SK-N-SH (cell line): ENCODE results near the gene ZNF547.

Experiments used
- CTCF ChIP-seq: fragments of 200-600 bp; sonication (generic); IDR thresholded peaks from 2 replicates; pipeline ENCODE4 v1.6.1; 2017; ENCODE audit warnings: antibody characterized with exemption, mild to moderate bottlenecking, moderate library complexity
- EZH2phosphoT487 ChIP-seq: fragments of 200-600 bp; sonication (generic); IDR thresholded peaks from 2 replicates; pipeline ENCODE4 v1.6.1; 2017; ENCODE audit warnings: low read depth, mixed run types, mild to moderate bottlenecking, antibody characterized with exemption, moderate library complexity, borderline replicate concordance
- FOSL2 ChIP-seq: IDR thresholded peaks from 2 replicates; pipeline ENCODE4 v1.4.0; 2012; ENCODE audit warnings: low read depth, mild to moderate bottlenecking, moderate library complexity, borderline replicate concordance
- GATA2 ChIP-seq: sonication (generic); formaldehyde crosslinking; IDR thresholded peaks from 2 replicates; pipeline ENCODE4 v1.5.0; 2020; ENCODE audit warnings: mild to moderate bottlenecking, missing genetic modification reagents
- PBX3 ChIP-seq: IDR thresholded peaks from 2 replicates; pipeline ENCODE4; 2012
- RAD21 ChIP-seq: IDR thresholded peaks from 2 replicates; pipeline ENCODE4 v1.6.1; 2012; ENCODE audit warnings: mild to moderate bottlenecking, low read length
- RCOR1 ChIP-seq: fragments of 150-350 bp; IDR thresholded peaks from 2 replicates; pipeline ENCODE4 v1.6.1; 2017; ENCODE audit warnings: antibody characterized with exemption, low read length
- TEAD4 ChIP-seq: IDR thresholded peaks from 2 replicates; pipeline ENCODE4 v1.4.0; 2012; ENCODE audit warnings: mild to moderate bottlenecking, borderline replicate concordance; ENCODE audit not compliant: insufficient read depth
- TF ChIP-seq, protein P1 (sequence below): IDR thresholded peaks from 2 replicates; pipeline ENCODE4 v1.6.1; 2012; ENCODE audit warnings: mild to moderate bottlenecking, low read depth, low read length, moderate library complexity
- TF ChIP-seq, protein P2 (sequence below): fragments of 150-350 bp; IDR thresholded peaks from 2 replicates; pipeline ENCODE4 v1.6.1; 2017; ENCODE audit warnings: antibody characterized with exemption, low read length, low read depth, borderline replicate concordance
- TF ChIP-seq, protein P3 (sequence below): fragments of 150-350 bp; IDR thresholded peaks from 2 replicates; pipeline ENCODE4 v1.6.1; 2016; ENCODE audit warnings: mild to moderate bottlenecking, low read depth, low read length

- TF ChIP-seq, protein P1, sequence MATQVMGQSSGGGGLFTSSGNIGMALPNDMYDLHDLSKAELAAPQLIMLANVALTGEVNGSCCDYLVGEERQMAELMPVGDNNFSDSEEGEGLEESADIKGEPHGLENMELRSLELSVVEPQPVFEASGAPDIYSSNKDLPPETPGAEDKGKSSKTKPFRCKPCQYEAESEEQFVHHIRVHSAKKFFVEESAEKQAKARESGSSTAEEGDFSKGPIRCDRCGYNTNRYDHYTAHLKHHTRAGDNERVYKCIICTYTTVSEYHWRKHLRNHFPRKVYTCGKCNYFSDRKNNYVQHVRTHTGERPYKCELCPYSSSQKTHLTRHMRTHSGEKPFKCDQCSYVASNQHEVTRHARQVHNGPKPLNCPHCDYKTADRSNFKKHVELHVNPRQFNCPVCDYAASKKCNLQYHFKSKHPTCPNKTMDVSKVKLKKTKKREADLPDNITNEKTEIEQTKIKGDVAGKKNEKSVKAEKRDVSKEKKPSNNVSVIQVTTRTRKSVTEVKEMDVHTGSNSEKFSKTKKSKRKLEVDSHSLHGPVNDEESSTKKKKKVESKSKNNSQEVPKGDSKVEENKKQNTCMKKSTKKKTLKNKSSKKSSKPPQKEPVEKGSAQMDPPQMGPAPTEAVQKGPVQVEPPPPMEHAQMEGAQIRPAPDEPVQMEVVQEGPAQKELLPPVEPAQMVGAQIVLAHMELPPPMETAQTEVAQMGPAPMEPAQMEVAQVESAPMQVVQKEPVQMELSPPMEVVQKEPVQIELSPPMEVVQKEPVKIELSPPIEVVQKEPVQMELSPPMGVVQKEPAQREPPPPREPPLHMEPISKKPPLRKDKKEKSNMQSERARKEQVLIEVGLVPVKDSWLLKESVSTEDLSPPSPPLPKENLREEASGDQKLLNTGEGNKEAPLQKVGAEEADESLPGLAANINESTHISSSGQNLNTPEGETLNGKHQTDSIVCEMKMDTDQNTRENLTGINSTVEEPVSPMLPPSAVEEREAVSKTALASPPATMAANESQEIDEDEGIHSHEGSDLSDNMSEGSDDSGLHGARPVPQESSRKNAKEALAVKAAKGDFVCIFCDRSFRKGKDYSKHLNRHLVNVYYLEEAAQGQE = no peak
- TF ChIP-seq PBX3 = no peak
- TF ChIP-seq, protein P2, sequence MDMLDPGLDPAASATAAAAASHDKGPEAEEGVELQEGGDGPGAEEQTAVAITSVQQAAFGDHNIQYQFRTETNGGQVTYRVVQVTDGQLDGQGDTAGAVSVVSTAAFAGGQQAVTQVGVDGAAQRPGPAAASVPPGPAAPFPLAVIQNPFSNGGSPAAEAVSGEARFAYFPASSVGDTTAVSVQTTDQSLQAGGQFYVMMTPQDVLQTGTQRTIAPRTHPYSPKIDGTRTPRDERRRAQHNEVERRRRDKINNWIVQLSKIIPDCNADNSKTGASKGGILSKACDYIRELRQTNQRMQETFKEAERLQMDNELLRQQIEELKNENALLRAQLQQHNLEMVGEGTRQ = no peak
- TF ChIP-seq TEAD4 = no peak
- no peak for TF ChIP-seq CTCF
- no peak for TF ChIP-seq RAD21
- TF ChIP-seq EZH2phosphoT487 = no peak
- no peak for TF ChIP-seq GATA2 (CRISPR knock-in tag)
- TF ChIP-seq, protein P3, sequence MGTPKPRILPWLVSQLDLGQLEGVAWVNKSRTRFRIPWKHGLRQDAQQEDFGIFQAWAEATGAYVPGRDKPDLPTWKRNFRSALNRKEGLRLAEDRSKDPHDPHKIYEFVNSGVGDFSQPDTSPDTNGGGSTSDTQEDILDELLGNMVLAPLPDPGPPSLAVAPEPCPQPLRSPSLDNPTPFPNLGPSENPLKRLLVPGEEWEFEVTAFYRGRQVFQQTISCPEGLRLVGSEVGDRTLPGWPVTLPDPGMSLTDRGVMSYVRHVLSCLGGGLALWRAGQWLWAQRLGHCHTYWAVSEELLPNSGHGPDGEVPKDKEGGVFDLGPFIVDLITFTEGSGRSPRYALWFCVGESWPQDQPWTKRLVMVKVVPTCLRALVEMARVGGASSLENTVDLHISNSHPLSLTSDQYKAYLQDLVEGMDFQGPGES = no peak
- no peak for TF ChIP-seq FOSL2
- no peak for TF ChIP-seq RCOR1
These were observed 38.4 kb upstream of the ZNF547 start for GRCh38 chr19:57324992-57325391.
